ENCODE measurements around the gene SYNDIG1.

Gene SYNDIG1

DNA sequence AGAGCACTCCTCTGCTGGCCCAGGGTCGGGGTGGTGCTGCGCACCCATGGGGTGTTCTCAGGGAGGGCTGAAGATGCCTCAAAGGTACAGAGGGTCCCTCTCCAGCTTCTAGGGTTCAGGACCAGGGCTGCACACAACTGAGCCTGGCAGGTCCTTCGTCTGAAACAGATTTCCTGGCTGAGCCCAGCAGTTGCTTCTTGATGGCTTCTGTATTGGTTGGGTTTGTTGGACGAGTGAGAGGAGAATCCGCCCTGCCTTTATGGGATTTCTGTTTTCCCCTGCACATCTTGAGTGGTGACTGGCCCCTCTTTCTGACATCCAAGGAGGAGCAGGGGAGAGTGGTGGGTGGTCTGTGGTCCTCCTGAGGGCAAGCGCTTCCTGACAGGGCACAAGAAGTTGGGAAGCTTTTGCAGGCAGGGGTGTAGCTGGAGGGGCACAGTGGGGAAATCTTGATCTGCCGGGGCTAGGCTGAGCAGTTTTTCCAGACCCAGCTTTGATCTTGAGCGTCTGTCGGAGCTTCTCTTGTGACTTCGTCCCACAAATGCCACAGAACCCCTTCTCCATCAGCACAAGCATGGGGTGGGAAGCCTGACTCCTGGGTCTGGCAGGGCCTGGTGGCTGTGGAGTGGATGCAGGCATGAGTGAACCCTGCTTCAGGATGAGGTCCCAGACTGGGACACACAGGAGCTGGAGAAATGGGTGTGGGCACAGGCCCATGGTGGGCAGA lies 116.5 kb downstream of the SYNDIG1 start:
- DNase-seq (ENCODE audit: low read depth), result no peak

- DNase-seq (ENCODE audit: low read depth), result no peak
Observed at GRCh38 chr20:24586523-24586840, 117.1 kb downstream of the SYNDIG1 start.

DNA sequence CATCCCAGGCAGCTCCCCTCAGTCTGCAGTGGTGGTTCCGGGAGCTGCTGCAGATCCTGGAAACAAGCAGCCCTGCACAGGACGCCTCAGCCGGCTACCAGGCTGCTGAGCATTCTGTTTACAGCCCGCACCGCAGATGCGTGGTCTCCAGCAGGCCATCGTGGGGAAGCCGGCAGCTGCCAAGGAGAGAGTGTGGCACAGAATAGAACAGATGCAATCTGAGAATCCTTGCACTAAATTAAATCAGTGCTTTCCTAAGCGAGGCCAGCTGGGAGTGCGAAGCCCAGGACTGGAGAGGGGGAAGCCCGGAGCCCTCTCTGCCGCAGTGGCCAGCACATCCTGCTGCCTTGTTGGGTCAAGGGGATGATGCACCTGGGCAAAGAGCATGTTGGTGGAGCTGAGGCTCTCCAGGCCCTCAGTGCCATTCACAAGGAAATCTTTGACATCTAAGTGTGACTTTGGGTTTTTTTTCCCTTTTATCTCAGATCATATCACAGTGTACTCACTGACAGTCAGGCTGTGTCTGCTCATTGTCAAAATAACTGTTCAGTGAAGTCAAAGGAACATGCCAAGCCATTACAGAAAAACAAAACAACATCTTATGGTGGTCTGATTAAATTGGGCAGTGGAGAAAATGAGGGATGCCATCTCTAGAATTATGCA lies 118.1 kb downstream of the SYNDIG1 start:
- DNase-seq (ENCODE audit: low read depth), result no peak

DNA sequence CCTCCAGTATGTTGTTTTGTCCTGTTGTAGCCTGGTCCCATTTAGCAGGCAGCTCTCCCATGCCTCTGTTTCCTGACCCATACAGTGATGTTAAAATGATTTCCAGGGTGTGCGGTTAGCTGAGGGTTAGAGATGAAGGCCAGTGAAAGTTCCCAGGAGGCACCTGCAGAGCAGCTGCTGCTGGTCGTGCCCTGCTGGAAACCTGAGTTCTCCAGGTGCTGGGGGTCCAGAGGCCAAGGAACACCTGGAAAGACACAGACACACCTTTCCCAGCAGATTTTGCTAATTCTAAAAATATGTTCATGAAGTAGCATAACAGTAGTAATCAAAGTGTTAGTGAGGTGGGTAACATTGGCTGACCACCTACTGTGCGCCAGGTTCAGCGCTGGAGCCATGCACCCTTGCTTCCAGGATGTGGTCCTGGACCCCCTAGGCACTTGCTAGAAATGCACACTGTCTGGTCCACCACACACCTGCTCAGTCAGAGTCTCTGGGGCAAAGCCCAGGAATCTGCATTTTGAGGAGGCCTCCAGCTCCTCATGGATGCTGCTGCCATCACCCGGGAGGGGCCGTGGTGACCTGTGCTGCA lies 118.7 kb downstream of the SYNDIG1 start:
- no peak for DNase-seq (ENCODE audit: low read depth)

GRCh38 chr20:24588725-24589340 lies 119.4 kb downstream of the SYNDIG1 start:
- no peak for DNase-seq (ENCODE audit: low read depth)

GRCh38 chr20:24589381-24589780 lies 120.0 kb downstream of the SYNDIG1 start:
- no peak for DNase-seq (ENCODE audit: low read depth)

- DNase-seq (ENCODE audit: low read depth), result no peak
Observed at GRCh38 chr20:24589815-24590177, 120.4 kb downstream of the SYNDIG1 start.

GRCh38 chr20:24590178-24590982 lies 121.0 kb downstream of the SYNDIG1 start:
- no peak for DNase-seq (ENCODE audit: low read depth)

DNA sequence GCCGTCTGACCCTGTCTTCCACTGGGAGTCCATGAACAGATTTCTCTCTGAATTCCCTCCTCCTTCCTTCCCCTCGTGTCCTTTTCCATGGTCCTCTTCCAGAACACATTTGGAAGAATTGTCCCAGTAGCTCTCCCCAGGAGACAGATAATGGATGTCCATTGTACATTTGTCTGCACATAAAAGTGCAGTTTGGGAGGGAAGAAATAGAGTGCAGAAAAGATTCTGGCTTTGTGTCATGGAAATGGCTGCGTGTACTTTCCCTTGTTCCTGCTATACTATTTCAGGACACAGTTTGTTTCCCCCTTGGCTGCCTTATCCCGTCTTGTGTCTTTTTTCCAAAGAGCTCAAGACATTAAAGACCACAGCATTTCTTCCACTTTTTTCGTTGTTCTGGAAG lies 127.6 kb downstream of the SYNDIG1 start:
- DNase-seq (ENCODE audit: low read depth), result no peak

GRCh38 chr20:24598346-24598745 lies 128.9 kb downstream of the SYNDIG1 start:
- DNase-seq (ENCODE audit: low read depth), result no peak

GRCh38 chr20:24598996-24599395 lies 129.6 kb downstream of the SYNDIG1 start:
- DNase-seq (ENCODE audit: low read depth), result no peak

DNA sequence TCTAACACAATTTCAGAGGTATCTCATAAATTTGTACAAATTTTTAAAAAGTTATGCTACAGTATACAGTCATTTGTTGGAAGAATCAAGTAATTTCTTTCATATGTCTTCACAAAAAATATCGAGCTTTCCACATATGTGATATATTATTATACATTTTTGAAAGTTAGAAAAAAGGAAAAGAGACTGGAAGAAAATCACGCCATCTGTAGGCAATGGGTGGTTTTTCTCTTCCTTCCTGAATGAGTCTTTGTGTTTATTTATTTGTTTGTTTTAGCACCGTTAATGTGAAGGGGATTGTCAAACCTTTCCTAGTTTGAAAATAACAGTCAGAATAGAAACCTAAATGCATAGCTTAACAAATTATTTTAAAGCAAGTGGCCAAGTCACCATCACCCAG lies 130.6 kb downstream of the SYNDIG1 start:
- DNase-seq (ENCODE audit: low read depth), result no peak

GRCh38 chr20:24603454-24603853 lies 134.0 kb downstream of the SYNDIG1 start:
- no peak for DNase-seq (ENCODE audit: low read depth)

GRCh38 chr20:24604966-24605665 lies 135.7 kb downstream of the SYNDIG1 start:
- no peak for DNase-seq (ENCODE audit: low read depth)

GRCh38 chr20:24605937-24606455 lies 136.6 kb downstream of the SYNDIG1 start:
- no peak for DNase-seq (ENCODE audit: low read depth)

- DNase-seq (ENCODE audit: low read depth), result no peak
Observed at GRCh38 chr20:24607402-24607801, 138.0 kb downstream of the SYNDIG1 start.

GRCh38 chr20:24608926-24609667 lies 139.7 kb downstream of the SYNDIG1 start:
- DNase-seq (ENCODE audit: low read depth), result no peak

DNA sequence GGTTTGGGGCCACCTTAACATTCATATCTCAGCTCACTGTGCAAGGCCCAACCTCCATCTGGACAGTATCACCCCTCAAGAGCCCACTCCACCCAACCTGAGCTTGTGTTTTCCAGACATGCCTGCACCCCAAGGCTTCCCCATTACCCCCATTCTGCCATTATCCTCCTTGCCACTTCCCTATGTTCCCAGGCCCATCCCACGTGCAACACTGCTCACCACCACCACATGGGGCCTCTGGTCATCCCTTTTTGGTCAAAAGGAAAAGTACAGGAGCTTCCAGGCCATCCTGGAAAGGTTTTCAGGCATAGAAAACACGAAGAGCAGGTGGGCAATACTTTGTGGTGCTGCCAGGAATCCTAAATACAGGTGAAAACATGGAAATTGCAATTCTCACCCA lies 140.3 kb downstream of the SYNDIG1 start:
- DNase-seq (ENCODE audit: low read depth), result no peak

DNA sequence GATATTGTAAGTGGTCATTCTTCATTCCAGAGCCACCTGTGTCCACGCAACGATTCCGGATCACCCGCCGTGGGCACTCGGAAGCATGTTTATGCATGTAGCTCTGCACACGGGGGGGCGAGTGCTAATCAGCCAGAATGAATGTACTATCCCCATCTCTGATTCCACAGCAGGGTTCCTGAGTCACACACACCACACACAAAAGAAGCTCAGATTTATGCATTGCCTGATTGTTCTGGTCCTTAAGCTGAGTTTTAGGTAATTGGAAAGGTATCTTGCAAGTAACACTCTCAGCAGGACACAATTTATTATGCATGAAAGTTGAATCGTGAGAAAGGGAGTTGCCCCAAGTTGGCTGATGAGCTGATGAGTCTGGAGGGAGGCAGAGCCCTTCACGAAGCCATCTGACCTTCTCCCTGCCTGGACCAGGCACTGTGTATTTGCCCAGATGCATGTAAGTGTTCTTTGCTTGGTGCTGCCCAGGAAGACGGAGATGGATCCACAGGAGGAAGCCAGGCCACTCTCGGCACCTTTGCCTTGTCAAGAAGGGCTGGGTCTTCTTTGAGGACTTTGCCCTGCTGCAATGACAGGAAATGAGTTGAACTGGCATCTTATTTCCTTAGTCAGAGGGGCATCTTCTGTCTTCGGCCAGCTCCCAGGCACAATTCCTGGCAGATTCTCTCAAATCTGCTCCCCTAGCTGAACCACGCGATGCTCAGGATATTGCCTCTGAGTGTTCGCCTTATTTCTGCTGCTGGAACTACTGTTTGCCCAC lies 141.1 kb downstream of the SYNDIG1 start:
- DNase-seq (ENCODE audit: low read depth), result no peak

All from amniotic epithelial cell (primary cell).